Head of caudate nucleus (tissue), 42 donors: Measurements from ENCODE around the gene ST3GAL5.
"Not testable (repeated sequence)": the region's sequence is repeated elsewhere in the genome, so short reads cannot be mapped to it uniquely, and the experiment has no call there.

ENCODE experiments used
- DNase-seq, 42 donors: peaks; one replicate each; pipeline versions ENCODE4 v3.0.0 to v3.0.0-alpha.2; 2020 to 2021; ENCODE audit warnings: mixed read lengths in 7 of 42
- intact Hi-C: fragments of 100-400 bp; cut with DNase I; formaldehyde crosslinking; loops from one replicate; pipeline ENCODE4 v1.15.0; 2022

ST3GAL5 gene

GRCh38 chr2:85888684-85889626, at the start of gene ST3GAL5:
ST3GAL5 (minus strand) TSS chr2:85888990; CDS start chr2:85888905, 85 bp downstream.
- DNase-seq = peak; percentile 88 to 99 (median 96)
- intact Hi-C loops = loop anchor here (5.0 kb wide), 4 partner anchors 37 to 148 kb away; no protein-coding TSS in a partner anchor

DNA sequence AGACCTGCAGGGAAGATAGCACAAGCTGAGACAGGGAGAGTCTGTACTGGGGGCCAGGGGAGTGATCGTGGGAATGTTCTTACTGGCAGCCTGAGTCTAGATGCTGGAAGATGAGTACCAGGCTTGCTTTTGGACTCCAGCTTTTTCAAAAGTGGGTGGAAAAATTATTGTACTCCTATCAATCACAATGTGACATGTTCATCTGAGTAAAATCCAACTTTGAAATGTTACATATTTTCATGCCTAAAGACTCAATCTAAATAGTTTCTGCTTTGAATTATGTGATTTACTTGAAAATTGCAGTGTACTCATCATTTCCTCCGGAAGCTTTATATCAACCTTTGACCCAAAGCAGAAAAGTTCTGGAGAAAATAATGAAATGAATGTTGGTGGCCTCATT, 49.7 kb upstream of the ST3GAL5 start:
- no peak for DNase-seq
- intact Hi-C loops = no loop called here

GRCh38 chr2:85937069-85937439, 48.3 kb upstream of the ST3GAL5 start:
- intact Hi-C loops = no loop called here

GRCh38 chr2:85936421-85937068, 47.8 kb upstream of the ST3GAL5 start:
- intact Hi-C loops = no loop called here

More at GRCh38 chr2:85937069-85937439, 48.3 kb upstream of the ST3GAL5 start:
- no peak for DNase-seq

DNA sequence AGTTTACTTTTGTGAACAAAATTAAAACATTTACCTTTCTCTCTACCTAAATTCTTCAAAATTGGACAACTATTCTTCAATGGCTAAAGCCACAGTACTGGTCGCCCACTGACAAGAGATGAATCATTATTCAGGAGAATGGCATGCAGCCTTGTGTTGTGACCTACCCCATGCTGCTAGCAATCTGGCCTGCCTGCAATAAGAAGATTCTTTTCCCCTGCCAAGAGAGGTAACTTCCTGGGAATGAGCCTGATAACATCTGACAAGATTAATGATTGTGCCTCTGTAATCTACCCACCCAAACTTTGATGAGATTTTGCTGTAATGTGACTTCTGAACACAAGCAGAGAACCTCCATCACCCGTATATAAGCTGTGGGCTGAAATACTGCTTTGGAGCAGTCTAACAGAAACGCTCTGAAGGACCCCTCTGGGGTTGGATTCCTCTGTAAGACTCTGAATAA, 47.0 kb upstream of the ST3GAL5 start:
- DNase-seq = no peak
- intact Hi-C loops = no loop called here

More at GRCh38 chr2:85936421-85937068, 47.8 kb upstream of the ST3GAL5 start:
- DNase-seq = no peak

GRCh38 chr2:85935170-85935745, 46.5 kb upstream of the ST3GAL5 start:
- DNase-seq = no peak

GRCh38 chr2:85933753-85934594, 45.2 kb upstream of the ST3GAL5 start:
- intact Hi-C loops = no loop called here
- DNase-seq = no peak

More at GRCh38 chr2:85935170-85935745, 46.5 kb upstream of the ST3GAL5 start:
- intact Hi-C loops = no loop called here

- intact Hi-C loops = not testable (repeated sequence)
- peak in 1 of 42 donors; percentile 10 for DNase-seq
Observed at GRCh38 chr2:85931151-85931550, 42.4 kb upstream of the ST3GAL5 start.

- no peak for DNase-seq
- intact Hi-C loops = no loop called here
Observed at GRCh38 chr2:85930129-85931124, 41.6 kb upstream of the ST3GAL5 start.

DNA sequence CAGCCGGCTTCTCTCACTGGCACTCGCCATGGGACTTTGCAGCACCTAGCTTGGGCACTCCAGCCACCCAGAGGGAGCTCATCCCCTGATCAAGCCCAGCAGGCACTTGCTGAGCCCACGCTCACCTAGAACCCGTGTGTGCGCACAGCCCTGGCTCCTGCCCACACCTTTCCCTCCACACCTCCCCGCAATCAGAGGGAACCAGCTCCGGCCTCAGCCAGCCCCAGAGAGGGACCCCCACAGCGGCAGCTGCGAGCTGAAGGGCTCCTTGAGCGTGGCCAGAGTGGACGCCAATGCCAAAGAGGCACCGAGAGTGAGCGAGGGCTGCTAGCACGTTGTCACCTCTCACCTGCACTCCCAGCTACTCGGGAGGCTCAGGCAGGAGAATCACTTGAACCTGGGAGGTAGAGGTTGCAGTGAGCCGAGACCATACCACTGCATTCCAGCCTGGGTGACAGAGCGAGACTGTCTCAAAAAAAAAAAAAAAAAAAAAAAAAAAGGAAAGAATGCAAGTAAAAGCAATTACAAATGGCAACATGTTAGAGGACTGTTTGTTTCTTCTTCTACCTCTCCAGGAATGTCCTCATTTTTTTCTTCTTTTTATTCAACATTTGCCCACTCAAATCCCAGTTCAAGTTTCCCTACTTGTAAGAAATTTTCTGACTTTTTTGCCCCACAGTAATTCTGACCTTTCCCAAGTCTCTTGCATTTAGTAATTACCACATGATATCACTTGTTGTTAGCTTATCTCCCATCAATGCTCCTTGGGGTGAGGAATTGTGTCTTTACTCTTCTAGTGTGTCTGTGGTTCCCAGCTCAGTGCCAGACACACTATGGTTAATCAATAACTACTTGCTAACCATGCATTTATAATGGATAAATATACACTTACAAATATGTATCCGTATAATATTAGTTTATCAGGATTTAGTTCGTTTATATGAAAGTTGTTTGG, 40.6 kb upstream of the ST3GAL5 start:
- no peak for DNase-seq
- intact Hi-C loops = no loop called here

GRCh38 chr2:85926931-85927661, 38.3 kb upstream of the ST3GAL5 start:
- DNase-seq = no peak
- intact Hi-C loops = no loop called here

DNA sequence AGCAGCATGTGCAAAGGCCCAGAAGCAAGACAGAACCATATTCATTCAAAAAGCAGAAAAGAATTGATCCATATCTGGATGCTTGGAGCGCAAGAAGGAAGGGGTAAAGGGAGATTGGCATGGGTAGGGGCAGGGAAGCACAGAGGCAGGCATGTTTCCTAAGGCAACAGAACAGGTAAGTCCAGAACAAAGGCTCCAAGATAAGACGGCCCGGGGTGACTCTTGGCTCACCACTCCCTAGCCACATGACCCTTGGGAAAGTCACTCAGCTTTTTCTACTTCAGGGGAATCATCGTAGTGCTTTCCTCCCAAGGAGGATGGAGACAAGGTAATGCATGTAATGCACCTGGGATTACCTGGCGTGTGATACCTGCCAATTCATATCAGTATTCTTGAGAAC, 37.7 kb upstream of the ST3GAL5 start:
- intact Hi-C loops = no loop called here
- no peak for DNase-seq

DNA sequence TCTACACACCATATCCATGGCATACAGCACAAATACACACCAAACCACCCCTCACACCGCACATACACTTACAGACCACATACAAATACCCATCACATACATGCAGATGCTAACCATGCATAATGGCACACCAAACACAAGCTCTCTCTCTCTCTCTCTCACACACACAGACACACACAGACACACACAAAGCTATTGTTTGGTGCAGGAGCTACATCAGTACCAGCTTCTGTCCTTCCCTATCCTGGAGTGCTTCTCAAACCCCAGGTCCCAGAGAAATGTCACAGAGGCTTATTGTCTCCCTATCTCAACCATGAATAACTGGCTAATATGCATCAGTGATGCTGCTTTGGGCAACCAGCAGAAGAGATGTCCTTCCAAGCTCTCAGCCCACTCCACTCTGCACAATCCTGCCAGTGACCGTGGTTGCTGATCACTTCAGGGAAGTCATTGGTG, 36.5 kb upstream of the ST3GAL5 start:
- intact Hi-C loops = no loop called here
- DNase-seq = peak in 38 of 42 donors; percentile 22 to 88 (median 64)

DNA sequence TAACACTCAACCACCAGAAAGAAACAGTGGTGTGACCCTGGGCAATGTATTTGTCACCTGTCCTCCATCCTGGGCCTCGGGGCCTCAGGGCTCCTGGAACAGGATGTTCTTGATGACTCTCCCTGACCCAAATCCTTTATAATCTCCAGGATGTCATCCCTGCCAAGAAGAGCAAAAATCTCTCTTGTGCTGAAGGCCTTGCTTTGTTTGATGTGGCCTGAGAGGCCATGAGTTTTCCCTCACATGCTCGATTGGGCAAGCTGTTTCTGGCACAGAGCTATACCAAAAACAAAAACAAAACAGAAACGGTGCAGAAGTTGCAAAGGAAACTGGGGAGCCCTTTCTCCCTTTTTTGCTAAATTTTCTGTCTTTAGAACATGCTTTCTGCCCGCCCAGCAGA, 35.7 kb upstream of the ST3GAL5 start:
- DNase-seq = peak in 28 of 42 donors; percentile 23 to 85 (median 58)
- intact Hi-C loops = no loop called here

GRCh38 chr2:85922199-85922598, 33.4 kb upstream of the ST3GAL5 start:
- no peak for DNase-seq
- intact Hi-C loops = no loop called here

DNA sequence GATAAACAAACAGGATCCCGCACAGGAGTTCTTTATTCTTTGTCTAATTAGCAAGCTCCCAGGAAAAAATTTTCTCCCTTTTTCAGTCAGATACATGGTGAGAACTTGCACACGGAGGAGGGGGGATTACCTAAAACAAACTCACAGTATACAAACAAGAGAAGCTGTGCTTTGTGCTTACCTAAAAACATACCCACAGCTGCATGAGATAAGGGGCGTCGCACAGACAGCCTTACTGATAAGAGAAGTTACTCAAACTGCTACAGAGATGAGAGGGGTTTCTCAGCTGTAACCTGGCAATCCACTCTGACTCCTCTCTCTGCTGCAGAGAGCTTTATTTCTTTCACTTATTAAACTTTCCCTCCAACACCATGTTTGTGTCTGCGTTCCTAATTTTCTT, 32.9 kb upstream of the ST3GAL5 start:
- intact Hi-C loops = no loop called here
- DNase-seq = no peak
